ENCODE data around the gene ARFGAP3.
"Not testable (repeated sequence)": the region's sequence is repeated elsewhere in the genome, so short reads cannot be mapped to it uniquely, and the experiment has no call there.

The ARFGAP3 gene

DNA sequence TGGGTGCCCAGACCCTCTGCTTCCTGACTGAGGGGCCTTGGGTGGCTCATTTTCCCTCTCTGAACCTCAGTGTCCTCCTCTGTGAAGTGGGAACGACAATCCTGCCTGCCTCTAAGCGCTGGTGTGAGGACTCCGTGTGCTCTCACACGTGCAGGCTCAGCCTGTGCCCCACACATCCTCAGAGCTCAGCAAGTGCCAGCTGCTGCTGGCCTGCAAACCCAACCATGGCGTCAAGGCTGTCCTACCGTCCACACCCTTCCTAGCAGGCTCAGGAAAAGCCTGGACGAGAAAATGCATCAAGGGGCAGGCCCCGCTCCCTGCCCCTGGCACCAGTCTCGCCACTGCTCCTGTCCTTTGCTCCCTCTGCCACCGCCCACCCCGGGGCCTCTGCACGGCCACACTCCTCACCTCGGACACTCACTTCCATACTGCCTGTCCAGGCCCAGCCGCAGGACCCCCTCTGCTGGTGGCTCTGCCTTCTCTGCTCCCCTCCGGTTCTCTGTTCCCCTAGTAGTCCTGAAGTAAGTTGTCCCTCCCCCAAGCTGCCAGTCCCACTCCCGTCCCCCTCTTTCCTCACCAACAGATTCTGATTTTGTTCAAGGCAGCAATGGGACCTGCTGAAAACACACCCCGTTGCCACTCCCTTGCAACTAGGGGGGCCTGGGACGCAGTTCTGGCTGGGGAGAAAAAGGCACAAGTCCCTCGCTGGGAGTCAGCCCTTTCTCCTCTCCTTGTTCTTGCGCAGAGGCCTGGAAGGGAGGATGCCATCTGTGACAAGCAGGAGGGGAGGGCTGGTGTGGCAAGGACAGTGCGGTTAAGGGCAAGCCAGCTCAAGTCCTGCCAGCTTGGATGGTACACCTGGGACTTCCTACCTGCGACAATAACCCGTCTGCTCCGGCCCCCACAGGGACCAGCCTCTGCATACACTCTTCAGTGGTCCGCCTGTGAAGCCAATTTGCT is 62.2 kb downstream of the ARFGAP3 start:
- DNase-seq, result no peak

DNA sequence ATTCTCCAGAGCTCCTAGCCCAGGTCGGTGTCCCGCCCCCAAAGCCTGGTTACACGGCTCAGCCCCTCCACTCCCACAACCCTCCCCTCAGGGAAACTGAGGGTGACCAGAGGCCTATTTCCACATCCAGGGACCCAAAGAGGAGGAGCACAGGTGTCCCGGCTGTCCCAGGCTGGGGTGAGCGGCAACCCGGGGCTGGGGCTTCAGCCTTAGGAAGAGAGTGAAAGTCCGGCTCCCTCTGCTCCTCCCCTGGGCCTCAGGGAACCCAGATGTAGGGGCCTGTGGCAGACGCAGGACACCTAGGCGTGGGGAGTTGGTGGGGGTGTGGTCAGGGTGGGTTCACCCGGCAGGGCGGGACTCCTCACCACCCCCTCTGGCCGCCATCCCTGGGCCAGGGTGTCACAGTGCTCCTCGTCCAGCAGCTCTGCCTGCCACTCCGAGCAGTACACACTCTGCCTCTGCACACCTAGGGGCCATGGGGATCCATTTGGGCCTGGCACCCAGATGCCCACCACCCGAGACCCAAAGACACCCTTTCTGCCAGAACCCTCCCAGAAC is 63.1 kb downstream of the ARFGAP3 start:
- DNase-seq, result no peak

DNA sequence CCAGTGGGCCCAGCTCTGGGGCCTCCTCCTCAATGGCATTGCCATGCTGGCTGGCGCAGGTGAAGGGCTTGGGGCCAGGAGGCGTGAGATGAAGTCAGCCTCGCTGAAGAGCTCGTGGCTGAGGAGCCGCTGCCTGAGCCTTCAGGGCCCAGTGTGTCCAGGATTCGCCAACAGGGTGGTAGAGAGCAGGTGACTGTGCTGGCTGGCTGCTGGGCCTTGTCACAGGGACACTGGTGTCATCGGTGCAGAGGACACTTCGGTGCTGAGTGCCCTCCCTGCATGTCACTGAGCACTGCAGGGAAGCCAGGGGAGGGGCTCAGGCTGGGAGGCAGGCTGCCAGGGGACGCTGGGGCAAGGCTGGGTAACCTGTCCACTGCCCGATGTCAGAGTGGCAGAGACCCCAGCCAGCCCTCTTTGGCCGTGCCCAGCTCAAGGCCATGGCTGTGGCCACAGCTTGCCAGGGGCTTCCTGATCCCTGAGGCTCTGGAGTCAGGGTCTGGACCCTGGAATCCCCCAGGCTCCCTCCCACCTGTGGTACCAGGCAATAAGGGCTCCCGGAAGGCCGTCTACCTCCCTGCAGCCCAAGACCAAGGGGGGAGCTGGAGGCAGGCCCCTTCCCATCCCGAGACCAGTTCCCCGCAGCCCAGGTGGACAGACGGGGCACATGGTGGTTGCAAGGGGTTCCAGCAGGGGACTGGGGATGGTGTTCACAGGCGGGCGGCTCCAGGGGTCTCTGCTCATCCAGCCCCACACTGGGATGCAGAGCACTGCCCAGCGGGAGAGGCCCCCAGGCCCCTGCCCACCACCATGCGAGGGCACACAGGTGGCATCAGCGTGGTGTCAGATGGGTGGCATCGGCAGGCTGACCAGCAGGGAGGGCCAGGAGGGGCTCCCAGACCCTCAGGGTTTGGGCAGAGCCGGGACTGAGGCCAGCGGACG is 63.9 kb downstream of the ARFGAP3 start:
- no peak for DNase-seq

DNA sequence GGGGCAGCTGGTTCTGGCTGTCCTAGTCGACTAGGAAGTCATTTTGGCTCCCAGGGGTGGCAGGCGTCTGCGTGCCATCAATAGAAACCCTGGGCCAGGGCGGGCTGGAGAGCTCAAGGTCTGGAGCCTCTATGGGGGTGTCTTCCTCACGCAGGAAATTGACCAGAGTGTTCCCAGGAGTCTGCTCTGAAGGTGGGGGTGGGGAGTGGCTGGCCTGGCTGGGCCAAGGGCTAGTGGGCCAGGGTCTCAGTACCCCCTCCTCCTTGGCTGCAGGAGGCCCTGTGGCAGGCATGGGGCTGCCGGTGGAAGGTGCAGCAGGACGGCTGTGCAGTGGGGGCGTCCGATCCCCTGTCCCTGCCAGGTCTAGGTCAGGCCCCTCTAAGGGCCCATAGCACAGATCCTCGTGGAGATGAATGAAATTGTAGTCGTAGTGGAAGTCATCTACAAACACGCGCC is 64.6 kb downstream of the ARFGAP3 start:
- no peak for DNase-seq

DNA sequence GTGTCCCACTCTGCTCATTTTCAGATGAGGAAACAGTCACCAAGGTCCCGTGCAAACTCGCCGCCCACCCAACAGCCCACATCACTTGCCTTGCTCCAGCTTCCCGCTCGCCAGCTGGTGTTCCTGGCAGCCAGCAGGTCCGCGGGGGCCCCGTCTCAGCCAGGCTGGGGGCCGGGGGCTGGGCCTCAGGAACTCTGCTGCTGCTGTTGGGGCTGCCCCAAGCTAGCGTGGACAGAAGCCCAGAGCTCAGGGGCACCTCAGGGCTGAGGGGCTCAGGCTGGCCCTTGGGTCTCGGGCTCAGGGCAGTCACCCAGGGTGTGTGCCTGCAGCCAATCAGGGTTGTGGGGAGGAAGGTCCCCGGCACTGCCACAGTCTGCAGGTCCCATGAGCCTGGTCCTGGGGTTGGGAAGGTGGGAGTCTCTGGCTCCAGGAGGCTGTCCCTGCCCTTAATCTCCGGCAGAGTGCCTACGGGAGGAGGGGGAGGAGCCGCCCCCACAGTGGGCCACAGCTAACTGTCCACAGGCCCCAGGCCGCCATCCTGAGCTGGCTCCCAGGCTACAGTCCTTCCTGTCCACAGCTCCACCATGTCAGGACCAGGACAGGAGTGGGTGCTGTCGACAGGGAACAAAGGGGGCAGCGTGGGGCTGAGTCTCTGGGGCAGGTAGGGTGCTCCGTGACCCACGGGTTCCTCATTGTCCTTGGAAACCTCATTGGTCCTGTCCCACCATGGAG is 65.2 kb downstream of the ARFGAP3 start:
- peak; percentile 25 to 75 for DNase-seq

DNA sequence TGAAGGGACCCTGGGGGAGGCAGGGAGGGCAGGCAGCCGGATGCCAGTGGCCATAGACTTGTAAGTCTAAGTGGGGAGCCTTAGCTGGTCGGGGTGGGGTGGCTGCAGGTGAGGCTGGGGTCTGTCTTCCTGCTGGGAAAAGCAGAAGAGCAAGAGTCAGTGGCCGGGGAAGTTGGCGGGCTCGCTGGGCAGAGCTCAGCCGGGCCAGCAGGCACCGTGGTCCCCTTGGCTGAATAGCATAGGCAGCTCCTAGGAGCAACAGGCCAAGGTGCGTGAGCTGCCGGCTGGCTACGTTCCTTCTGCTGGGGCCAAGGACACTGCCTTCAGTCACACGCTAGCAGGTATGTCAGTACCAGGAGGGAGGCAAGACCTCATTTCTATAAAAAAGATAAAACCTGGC is 68.6 kb downstream of the ARFGAP3 start:
- no peak for DNase-seq

DNA sequence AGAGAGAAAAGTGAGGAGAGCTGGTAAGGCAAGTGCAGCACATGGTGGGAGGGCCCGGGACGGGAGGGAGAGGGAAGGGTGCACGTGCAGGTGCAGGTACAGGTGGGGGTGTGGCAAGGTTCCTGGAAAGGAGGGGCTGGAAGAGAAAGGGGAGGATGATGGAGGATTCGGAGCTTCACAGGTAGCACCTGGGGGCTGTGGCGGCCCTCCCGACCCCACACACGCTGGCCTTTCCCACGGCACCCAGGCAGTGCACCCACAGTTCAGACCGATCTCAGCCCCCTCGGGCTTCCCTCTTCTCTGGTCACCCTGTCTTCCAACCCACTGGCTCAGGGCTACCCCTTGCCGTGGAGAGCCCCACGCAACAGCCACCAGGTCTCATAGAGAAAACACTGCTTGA is 69.1 kb downstream of the ARFGAP3 start:
- DNase-seq, result no peak

DNA sequence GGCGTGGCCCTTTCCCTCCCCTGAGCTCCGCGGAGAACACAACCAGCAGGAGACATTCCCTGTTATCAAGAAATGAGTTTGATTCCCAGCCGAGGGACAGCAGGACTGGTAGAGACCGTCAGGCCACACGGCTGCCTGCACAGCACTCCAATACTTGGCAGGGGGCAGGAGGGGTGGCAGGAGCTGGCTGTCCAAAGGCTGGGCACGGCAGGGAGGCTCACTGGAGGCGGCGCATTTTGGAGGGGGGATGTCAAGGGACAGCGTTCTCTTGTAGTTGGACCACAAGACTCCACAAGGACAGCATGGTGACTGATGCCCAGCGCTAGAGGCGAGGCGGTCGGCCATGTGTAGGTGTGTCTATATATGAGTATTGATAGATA is 69.7 kb downstream of the ARFGAP3 start:
- no peak for DNase-seq

DNA sequence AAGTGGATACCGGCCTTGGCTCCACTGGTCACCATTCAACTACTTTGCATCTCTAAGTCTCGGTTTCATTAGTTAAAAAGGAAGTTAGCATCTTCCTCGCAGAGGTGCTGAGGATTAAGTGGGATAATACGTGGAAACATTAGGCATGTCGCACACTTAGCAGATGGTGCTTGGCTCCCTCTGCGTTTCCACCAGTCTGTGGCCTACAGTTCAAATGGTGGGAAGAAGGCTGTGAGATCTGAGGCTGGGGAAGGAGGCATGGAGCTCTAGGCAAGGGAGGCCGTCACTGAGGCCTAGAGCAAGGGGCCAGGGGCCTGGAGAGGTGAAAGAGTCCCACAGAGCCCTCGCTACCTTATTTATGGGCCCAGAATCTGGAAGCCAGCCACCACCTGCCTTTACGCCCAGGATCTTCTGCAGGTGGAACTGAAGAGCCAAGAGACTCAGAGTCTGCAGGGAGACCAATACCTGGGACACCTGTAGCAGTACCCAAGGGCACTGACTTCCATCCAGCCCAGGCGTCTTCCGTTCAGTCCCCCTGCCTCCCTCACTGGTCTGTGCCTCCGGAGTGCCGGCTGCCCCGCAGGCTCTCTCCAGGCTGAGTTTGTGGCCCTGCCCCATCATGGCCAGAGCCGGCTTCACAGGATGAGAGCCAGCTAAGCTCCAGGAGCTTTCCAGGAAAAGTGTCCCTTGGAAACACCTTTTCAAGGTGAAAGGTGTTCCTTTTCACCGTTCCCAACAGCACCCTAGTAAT is 70.3 kb downstream of the ARFGAP3 start:
- DNase-seq, result no peak

DNA sequence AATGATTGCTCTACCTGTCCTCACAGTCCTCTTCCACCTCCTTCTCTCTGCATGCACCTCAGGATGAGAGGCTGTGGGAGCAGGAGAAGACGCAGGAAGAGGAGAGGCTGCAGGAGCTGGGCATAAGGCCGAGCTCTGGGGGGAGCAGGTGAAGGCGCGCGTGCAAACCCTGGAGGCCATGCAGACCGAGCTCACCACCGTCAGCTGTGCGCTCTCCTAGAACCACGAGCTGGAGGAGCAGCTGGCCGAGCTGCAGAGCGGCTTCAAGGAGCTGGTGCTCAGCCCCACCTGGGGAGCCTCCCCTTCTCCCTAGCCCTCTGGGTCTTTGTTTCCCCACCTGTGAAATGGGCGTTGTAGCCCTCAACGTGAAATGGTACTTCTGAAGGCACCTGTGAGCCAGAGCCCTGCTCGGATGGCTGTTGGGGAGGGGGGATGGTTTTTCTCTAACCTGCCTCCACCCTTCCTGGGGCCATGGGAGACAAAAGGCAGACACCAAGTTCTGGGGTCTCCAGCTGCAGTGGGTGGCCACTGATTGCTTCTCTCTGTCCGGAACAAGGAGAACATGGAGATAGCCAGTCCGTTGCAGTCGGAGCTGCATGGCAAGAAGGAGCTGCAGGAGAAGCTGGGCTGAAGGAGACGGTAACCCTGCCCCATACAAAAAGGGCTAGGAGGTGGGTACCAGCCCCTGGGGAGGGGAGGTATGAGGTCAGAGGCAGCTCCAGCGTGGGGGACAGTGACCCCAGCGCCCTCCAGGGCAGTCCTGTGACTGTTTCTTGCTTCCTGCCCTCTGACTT is 71.2 kb downstream of the ARFGAP3 start:
- DNase-seq, result no peak

DNA sequence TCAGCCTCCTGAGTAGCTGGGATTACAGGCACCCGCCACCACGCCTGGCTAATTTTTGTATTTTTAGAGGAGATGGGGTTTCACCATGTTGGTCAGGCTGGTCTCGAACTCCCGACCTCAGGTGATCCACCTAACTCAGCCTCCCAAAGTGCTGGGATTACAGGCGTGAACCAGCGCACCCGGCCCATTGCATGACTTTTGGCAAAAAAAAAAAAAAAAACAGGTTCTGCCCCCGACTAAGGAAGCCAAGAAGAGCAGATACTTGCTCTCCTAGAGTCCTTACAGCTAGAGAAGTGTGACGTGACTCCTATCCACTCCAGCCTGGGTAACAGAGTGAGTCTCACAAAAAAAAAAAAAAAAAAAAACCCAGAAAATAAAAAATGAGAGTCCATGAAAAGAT is 74.8 kb downstream of the ARFGAP3 start:
- DNase-seq, result not testable (repeated sequence)

DNA sequence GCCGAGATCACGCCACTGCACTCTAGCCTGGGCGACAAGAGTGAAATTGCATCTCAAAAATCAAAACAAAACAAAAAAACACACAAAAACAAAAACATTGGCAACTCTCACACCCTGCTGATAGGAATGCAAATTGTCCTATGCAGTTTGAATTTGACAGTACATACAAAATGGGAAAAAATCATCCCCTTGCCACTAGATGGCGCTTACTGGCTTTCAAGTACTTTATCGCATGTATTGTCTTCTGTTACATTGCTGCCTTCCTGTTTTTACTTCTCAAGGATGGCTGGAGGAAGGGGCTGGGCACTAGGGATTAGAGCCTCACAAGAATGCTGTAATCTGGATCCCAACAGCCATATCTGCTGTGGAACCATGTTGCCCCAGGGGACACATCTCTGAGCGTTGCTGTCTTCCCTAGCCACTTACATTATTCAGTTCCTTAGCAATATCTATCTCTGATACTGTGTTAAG is 77.0 kb downstream of the ARFGAP3 start:
- peak; percentile 89 for DNase-seq

DNA sequence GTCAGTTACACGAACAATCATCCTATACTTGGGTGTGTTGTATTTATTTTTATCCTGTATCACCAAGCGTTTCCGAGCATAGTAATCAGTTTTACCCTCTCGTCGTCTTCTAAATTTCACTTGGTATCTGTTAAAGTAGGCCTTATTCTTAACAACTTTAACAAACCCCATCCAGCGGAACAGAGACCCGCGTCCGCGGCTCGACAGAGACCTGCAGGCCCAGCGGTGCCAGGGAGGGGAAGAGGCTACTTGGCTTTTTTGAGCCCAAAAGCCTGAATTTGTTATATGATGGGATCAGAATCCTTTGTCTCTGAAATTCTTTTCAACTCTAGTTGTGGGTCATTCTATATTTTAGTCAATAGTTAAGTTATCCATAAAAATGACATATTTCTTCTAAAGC is 79.9 kb downstream of the ARFGAP3 start:
- DNase-seq, result no peak

DNA sequence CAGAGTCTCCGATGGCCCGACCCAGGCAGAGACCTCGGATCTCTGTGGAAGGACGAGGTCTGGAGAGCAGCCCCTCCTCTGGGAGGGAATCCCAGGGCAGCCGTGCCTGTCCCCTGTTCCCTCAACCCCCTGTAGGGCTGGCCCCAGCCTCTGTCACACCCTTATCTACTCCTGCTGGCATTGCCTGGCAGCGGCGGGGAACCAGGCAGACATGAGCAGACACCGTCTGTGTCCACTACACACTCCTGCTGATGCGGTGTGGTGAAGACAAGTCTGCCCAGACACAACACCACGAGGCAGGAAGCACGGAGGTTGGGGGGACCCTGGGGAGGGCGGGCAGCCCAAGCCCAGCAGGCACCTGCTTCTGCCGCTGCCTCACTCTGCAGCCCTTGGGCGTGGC is 83.9 kb downstream of the ARFGAP3 start:
- DNase-seq, result no peak

DNA sequence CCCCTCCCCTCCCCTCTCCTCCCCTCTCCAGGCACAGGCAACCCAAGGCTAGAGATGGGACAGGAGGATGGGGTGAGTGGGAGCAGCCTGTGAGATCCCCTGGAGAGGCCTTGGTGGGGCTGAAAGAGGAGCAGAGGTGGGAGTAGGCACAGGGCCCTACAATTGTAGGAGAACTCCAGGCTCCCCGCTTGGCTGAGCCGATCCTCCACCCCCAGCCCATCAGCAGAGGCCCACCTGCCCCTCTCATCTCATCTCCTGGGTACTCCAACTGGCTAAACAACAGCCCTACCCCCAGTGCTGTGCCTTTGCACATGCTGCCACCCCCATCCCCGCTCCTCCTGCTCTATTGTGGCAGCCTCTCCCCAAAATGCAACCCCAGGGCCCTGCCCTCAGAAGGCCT is 84.4 kb downstream of the ARFGAP3 start:
- no peak for DNase-seq

DNA sequence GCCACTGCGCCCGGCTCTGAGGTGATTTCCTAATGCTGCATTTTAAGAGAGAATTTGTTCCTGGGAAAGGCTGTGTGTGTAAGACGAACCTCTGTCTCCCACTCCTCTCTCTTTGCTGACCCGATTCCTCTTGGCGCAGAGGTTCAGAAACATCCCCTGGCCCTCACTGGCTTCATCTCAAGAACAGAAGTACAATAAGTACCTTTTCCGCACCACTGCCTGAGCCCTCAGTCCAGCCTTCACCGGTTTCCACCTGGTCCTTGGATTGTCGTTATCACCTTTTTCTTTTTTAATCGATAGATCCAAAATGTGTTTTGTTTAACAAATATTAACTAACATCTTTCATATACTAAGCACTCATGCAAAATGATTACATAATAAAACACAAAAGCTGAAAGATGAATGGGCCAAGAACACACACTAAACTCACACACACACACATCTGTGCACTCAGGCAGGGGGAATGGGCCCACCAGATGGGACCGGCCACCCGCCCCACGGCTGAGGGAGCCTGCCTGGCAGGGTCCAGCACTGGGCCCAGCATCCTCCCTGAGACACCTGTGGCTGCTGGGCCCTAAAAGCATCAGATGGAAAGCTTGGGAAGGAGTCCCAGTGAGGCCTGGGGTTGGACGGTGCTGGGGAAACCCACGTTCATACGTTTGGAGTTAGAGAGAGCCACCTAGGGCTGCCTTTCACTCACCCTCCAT is 86.0 kb downstream of the ARFGAP3 start:
- no peak for DNase-seq

DNA sequence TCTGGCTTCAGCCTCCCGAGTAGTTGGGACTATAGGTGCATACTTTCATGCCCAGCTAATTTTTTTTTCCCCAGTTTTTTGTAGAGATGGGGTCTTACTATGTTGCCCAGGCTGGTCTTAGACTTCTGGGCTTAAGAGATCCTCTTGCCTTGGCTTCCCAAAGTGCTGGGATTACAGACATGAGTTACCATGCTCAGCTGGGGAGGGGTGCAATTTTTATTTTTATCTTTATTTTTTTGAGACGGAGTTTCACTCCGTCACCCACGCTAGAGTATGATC is 86.7 kb downstream of the ARFGAP3 start:
- no peak for DNase-seq

DNA sequence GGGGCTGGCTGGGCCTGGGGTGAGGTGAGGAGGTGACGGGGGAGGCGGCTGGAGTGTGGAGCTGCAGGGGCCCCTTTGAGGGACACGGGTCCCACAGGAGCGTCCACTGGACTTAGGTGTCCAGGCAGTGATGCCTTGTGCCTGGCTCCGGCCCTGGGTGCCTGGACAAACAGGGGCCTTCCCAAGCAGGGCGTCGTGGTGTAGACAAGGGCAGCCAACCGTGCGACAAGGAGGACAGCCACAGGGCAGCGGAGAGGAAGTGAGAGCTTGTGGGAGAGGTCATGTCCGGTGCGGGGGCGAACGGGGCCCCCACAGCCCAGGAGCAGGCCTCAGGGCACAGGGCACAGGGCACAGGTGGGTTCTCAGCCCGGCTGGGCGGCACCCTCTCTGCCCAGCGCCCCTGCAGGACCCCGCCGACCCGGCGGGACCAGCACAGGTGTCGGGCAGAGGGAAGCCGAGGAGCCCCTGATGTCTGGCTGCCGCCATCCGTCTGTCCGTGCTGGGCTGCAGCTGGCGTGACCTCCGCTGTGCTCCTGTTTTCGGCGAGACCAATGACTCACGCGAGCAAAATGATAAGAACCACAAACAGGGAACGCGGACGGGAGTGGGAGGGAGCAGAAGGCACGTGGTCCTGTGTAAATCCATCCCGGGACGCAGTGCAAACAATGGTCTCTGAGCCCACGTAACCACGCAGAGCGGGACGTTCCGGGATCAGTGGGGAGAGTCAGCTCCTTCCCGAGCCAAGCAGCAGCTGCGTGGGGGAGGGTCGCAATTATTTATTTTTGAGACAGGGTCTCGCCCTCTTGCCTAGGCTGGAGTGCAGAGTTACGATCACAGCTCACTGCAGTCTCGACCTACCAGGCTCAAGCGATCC is 87.3 kb downstream of the ARFGAP3 start:
- DNase-seq, result peak; percentile 45 to 80

DNA sequence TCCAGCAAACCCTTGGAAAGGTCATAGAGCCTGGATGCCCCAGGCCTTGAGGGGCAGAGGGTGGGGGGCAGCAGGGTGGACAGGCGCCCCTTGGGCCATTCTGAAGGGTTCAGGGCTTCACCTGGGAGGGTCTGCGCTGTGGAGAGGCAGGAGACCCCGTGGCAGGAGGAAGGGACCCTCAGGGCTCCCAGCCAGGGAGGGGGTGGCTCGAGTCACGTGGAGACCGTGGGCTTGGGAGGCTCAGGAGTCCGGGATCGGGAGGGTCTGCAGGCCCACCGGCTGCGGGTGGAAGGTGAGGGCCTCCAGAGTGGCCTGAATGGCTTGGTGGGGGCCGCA is 87.9 kb downstream of the ARFGAP3 start:
- no peak for DNase-seq
